DMS79 (cell line): ENCODE measurements around the gene ADO.

ENCODE experiments used
- DNase-seq: peaks from one replicate; lab custom pipeline; 2025; lab: John Stamatoyannopoulos, UW

The ADO gene

GRCh38 chr10:62817766-62818425, 13.4 kb downstream of the ADO start:
- DNase-seq = no peak

- no peak for DNase-seq
Observed at GRCh38 chr10:62818426-62819011, 14.0 kb downstream of the ADO start.

GRCh38 chr10:62819141-62819920, 14.8 kb downstream of the ADO start:
- no peak for DNase-seq

GRCh38 chr10:62820586-62820985, 16.1 kb downstream of the ADO start:
- DNase-seq = no peak

GRCh38 chr10:62826273-62826672, 21.8 kb downstream of the ADO start:
- DNase-seq = no peak

GRCh38 chr10:62829622-62830021, 25.1 kb downstream of the ADO start:
- DNase-seq = no peak

- DNase-seq = no peak
Observed at GRCh38 chr10:62830679-62831078, 26.2 kb downstream of the ADO start.

- no peak for DNase-seq
Observed at GRCh38 chr10:62831346-62831745, 26.8 kb downstream of the ADO start.

GRCh38 chr10:62839590-62839989, 35.1 kb downstream of the ADO start:
- no peak for DNase-seq

GRCh38 chr10:62842983-62843382, 38.5 kb downstream of the ADO start:
- no peak for DNase-seq

GRCh38 chr10:62843600-62843999, 39.1 kb downstream of the ADO start:
- no peak for DNase-seq

- DNase-seq = no peak
Observed at GRCh38 chr10:62844280-62845011, 39.9 kb downstream of the ADO start.

- no peak for DNase-seq
Observed at GRCh38 chr10:62847433-62847832, 42.9 kb downstream of the ADO start.

- DNase-seq = no peak
Observed at GRCh38 chr10:62850646-62851045, 46.1 kb downstream of the ADO start.

GRCh38 chr10:62851442-62851841, 46.9 kb downstream of the ADO start:
- no peak for DNase-seq

GRCh38 chr10:62852961-62853702, 48.6 kb downstream of the ADO start:
- DNase-seq = no peak

- DNase-seq = no peak
Observed at GRCh38 chr10:62853710-62854109, 49.2 kb downstream of the ADO start.

GRCh38 chr10:62856021-62856420, 51.5 kb downstream of the ADO start:
- DNase-seq = no peak
